SK-N-DZ (cell line): ENCODE measurements around the gene ELOVL5. TPM values are rescaled to one million over a fixed set of nuclear protein-coding genes. Genes with fewer than 3 reads are reported as not detected.
"Not testable (repeated sequence)": the region's sequence is repeated elsewhere in the genome, so short reads cannot be mapped to it uniquely, and the experiment has no call there.

Experiments used
- DNase-seq: peaks from one replicate; pipeline ENCODE4 v3.0.0-alpha.2; 2015; ENCODE audit warnings: low spot score
- polyA plus RNA-seq, 2 experiments: library from polyadenylated mRNA; depleted of rRNA; stranded (reverse); fragments of >200 nt; gene quantifications; 2 replicates each; pipeline ENCODE4 v1.2.3, GENCODE V29; 2014

ELOVL5 gene, protein sequence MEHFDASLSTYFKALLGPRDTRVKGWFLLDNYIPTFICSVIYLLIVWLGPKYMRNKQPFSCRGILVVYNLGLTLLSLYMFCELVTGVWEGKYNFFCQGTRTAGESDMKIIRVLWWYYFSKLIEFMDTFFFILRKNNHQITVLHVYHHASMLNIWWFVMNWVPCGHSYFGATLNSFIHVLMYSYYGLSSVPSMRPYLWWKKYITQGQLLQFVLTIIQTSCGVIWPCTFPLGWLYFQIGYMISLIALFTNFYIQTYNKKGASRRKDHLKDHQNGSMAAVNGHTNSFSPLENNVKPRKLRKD
- polyA plus RNA-seq (2014; cell fraction: cytosol; rRNA removed) = 71.9 and 82.3 TPM in 2 replicates
- polyA plus RNA-seq (2014; cell fraction: nucleus; rRNA removed) = 126 and 134 TPM in 2 replicates

DNA sequence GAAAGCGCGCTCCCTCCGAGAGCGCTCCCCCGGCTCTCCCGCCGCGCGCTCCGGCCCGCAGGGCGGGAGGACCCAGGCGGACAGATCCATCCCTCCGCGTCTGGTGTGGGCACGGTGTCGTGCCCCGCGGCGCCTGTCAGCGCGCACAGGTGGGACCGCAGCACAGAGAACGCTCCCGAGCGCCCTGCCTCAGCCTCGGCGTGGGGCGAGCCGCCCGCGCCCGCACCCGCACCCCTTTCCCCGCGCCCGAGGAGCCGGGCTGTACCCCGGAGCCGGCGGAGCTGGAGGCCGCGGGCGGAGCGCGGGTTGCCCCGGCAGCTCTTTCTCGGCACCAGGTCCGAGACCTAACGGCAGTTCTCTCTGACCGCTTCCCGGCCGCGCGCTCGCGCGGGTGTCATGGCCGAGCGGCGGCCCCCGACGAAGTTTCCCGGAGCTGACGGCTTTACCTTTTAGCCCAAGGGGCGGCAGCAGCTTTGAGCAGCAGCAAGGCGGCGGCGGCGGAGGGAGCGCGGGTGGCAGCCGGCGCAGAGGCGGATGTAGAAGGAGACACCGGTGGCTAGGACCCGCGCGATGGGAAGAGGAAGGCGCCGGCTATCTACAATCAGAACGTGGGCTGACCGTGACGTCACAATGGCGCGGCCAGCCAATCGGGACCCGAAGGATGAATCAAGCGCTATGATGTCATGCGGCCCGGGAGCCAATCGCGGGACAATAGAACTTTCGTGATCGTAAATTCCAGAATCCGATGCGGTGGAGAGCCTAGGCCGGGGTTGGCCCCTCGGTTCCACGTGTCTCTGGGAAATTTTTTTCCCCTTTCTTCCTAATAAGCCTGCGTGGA is at the start of gene ELOVL5:
ELOVL5 (minus strand) TSS at position 580 of the 838 bp plus-strand sequence. CDS start 53,251 bp downstream, outside the sequence.
- peak; percentile 98 for DNase-seq

DNA sequence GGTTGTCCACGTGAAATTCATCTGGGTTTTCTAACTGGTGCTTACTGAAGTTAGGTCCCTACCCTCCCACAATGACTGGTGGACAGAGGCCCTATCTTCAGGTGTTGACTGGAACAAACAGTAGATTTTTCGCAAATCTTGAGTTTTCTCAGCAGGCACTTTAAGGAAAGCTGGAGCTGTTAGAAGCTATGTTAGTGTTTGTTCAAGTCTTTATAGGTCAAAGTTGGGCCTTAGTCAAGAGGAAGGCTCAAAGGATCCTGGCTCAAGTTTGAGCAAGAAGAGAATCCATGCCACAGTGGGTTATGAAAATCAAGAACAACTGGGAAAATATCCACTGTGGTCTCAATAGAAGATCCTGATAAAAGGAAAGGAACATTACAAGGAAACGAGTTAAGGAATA is 48.5 kb upstream of the ELOVL5 start:
- no peak for DNase-seq

DNA sequence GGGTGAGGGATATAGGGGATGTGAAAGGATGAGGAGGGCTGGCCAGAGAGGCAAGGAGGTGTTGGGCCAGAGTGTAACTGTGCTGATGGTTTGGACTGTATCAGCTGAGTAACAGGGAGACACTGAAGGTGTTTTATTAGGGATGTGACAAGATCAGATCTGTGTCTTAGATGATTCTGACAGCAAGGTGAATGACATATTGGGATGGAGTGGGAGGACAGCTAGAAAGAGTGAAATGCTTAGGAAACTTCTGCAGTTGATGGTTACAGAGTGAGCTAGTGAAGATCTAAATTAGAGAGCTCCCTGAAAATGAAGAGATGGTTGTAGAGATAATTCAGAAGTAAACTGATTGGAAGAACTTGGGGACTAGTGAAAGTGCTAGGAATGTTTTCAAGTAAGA is 47.2 kb upstream of the ELOVL5 start:
- DNase-seq = no peak

DNA sequence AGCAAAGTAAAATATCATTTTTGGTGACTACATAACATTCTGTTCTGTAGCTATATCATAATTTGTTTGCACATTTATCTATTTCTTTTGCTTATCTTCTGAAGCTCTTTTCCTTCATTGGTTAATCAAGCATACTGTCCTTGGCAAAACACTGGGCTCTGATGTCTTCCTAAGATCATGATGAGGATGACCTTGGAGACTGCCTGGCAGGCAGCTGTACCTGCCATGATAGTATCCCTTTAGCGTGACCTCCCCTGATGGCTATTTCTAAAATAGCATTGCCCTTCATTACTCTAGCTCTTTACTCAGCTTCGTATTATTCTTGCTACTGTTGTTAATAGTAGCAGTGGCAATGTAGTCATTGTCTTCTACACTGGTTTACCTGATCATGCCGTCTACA is 46.0 kb upstream of the ELOVL5 start:
- no peak for DNase-seq

DNA sequence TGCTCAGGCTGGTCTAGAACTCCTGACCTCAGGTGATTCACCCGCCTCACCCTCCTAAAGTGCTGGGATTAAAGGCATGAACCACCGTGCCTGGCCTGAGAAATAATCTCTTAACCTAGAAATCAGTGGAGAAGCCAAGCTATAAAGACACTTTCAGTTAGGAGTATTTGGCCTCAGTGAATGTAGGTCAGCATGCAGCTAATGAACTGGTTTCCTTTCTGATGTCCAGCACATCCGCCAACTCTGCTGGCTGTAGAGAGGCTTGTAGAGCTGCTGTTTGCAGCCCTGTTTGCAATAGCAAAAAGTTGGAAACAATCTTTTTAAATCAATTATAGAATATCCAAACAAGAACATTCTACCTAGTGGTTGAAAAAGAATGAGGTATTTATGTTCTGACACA is 42.4 kb upstream of the ELOVL5 start:
- no peak for DNase-seq

DNA sequence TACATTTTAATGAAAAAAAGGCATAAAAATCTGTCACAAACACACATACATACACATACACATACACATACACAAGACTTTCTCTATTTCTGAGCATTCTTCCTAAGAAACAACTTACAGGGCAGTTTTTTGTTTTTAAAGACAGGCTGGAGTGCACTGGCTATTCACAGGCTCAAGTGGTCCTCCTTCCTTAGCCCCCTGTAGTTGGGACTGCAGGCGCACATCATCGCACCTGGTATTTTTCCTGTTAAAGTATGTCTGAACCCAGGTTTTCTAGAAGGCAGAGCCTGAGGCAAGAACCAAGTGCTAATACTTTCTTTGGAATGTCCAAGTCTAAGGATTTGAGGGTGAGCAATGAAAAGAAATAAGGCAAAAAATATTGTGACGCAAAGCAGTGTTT is 41.3 kb upstream of the ELOVL5 start:
- DNase-seq = no peak

DNA sequence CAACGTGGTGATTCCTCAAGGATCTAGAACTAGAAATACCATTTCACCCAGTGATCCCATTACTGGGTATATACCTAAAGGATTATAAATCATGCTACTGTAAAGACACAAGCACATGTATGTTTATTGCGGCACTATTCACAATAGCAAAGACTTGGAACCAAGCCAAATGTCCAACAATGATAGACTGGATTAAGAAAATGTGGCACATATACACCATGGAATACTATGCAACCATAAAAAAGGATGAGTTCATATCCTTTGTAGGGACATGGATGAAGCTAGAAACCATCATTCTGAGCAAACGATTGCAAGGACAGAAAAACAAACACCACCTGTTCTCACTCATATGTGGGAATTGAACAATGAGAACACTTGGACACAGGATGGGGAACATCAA is 39.9 kb upstream of the ELOVL5 start:
- not testable (repeated sequence) for DNase-seq

DNA sequence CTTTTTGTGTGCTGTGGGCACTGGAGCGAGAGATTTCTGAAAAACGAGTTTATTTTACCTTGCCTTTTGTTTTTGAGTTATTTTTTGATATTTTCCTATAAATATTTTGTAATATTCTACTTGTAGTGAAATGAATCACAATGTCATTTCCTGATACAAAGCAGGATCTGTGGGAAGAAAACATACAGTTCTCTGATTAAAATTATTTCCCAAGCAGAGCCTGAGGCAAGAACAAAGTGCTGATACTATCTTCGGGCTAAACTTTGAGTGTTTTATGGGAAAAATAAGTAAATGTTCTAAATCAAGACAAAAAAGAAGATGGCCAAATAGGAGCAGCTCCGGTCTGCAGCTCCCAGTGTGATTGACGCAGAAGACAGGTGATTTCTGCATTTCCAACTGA is 33.7 kb upstream of the ELOVL5 start:
- no peak for DNase-seq

DNA sequence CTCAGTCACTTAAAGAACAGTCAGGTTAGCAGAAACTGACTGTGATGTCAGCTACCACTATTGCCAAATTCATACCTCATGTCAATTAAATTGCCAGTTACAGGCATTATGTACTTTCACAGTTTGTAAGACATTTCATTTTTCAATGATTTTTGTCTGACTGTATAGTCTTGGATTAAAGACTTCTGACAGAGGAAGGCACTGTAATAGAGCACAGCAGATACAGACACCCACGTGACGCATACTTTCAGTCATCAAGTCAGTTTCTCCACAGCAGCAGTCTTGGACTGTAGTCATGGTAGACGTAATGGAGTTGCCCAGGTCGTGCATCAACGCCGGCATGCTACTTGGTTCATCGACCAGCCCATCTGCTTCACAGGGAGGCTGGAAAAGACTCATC is 29.5 kb upstream of the ELOVL5 start:
- no peak for DNase-seq

DNA sequence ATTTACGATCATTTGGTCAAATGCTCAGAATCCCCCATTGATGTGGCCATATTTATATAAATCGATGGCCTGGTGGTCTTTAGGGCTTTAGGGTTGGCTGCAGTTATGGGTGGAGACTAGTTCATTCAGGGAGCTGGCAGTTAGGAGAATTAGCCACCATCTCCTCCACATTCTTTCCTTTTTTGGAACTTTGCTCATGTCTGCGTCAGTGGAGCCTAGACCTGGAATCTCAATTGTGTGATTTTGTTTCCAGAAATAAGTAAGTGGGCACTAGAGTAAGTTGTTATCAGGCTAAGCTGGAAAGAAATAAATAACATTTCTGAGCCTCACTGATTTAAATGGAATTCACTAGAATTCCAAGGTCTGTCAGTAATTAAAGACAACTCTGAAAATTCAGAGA is 29.0 kb upstream of the ELOVL5 start:
- DNase-seq = no peak

DNA sequence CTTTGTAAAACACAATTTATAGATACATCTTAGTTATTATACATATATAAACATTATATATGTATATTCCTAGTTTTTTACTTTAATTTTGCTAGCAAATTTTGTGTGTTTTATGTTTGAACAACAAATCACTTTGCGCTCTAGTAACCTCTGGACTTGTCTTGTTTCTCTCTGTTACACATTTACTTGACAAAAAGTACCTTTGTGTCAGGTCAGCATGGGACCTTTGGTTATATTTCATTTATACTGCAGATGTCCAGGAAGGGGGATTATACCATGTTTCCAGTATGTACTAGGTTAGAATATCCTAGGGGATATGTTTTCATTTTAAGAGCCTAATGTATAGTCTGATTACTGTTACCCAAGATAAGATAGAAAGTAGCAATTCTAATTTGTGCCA is 28.5 kb upstream of the ELOVL5 start:
- DNase-seq = no peak

DNA sequence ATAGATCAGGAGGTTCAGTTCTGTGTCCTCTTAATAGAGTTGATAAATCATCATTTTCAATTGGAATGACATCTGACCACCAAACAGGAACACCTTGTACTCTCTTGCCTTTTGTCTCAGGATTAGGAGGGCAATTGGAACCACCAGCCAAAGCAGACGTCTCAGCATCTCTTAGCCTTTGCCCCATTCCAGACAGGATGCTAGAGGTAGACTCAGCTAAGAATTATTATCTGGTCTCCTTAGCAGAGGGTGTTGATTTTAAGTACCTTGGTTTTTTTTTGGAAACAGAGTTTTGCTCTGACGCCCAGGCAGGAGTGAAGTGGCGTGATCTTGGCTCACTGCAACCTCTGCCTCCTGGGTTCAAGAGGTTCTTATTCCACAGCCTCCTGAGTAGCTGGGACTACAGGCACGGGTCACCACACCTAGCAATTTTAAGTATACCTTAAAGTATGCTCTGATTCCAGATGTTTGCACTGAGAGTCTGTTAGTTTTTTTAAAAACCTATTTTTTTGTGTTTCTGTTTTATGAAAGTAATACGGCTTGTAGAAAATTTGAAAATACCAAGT is 28.0 kb upstream of the ELOVL5 start:
- DNase-seq = no peak

DNA sequence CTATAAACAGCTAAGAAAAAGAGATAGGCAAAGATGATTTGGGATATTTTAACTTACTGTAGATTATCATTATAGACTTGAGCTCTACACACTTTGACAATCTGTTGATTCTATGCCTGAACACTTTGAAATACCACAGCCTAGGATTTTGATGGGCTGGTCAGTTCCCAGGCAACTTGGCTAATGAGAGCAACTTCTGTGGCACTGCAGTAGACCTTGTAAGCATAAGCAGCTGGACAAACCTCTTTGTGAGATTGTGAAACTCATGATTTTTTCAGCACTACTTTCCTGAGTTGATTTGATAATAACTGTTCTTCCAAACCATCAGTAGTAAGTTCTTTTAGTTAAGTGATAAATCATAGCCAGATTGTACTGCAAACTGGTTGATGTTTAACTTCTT is 27.1 kb upstream of the ELOVL5 start:
- no peak for DNase-seq

DNA sequence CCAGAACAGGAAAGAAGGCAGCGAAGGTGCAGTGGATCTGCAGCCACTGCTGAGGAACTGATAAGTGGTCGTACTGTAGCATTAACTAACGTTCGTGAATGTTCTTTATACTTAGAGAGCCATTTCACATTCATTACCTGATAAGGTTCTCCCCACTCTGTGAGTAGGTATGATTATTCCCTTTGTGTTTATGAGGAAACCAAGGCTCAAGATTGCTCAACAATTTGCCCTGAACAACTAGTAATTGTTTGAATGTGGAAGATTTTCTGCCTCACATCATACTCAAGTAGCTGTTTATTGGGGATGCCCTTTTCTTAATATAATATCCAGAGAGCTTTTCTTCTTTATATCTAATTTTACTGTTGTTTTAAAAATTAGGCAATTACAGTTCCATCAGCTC is 24.9 kb upstream of the ELOVL5 start:
- DNase-seq = no peak

DNA sequence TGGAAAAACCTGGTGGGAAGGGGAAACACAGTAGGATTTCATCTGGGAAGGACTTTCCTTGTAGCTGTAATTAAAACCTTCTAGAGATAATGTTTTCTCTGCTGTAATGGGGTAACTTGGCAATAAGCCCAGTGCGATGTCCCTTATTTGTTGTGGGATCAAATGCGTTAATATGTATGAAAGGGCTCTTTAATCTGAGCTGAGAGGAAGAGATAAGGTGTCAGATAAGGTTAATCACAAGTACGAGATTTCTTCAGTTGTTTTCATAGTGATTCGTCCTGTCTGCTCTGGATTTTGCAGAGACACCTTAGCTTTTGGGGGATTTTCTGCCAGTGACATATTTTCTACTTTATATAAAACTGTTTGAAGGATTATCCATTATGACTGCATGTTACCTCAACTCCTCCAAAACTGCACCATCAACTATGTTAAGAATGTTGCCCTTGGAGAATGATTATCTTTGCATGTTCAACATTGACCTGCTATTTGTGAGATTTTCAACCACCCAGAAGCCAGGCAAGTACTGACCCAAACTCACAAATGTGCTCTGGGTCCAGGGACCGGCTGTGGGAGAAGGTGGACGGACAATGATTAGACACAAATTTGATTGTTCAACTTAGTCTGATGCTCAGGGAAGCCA is 21.2 kb upstream of the ELOVL5 start:
- DNase-seq = no peak

DNA sequence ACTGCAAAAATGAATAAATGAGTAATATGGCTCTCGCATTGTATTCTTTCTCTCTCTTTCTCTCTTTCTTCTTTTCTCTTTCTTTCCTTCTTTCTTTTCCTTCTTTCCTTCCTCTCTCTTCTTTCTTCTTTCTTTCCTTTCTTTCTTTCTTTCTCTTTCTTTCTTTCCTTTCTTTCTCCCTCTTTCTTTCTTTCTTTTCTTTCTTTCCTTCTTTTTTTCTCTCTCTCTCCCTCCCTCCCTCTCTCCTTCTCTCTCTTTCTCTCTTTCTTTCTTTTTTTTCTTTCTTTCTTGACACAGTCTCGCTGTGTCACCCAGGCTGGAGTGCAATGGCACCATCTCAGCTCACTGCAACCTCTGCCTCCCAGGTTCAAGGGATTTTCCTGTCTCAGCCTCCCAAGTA is 20.3 kb upstream of the ELOVL5 start:
- no peak for DNase-seq

DNA sequence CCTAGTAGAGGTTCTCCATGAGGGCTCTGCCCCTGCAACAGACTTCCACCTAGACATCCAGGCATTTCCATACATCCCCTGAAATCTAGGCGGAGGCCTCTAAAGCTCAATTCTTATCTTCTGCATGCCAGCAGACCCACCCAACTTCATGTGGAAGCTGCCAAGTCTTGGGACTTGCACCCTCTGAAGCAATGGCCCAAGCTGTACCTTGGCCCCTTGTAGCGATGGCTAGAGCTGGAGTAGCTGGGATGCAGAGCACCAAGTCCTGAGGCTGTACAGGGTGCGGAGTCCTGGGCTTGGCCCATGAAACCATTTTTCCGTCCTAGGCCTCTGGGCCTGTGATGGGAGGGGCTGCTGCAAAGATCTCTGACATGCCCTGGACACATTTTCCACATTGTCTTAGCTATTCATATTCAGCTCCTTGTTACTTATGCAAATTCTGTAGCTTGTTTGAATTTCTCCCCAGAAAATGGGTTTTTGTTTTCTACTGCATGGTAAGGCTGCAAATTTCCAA is 17.4 kb upstream of the ELOVL5 start:
- DNase-seq = no peak

DNA sequence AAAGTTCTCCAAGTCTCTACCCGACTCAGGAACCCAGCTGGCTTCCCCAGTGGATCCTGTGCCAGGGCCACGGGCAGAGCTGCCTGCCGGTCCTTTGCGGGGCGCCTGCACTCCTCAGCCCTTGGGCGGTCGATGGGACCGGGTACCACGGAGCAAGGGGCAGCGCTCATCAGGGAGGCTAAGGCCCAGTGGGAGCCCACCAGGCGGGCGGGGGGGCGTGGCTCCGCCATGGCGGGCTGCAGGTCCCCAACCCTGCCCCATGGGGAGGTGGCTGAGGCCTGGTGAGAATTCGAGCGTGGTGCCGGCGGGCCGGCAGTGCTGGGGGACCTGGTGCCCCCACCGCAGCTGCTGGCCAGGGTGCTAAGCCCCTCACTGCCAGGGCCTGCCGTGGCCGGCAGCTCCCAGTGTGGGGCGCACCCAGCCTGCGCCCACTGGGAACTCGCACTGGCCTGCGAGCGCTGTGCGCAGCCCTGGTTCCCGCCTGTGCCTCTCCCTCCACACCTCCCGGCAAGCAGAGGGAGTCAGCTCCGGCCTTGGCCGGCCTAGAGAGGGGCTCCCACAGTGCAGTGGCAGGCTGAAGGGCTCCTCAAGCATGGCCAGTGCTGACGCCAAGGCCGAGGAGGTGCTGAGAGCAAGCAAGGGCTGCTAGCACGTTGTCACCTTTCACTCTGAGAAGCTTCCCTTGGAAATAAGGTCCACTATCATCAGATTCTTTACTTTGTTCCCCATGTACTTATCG is 14.8 kb upstream of the ELOVL5 start:
- no peak for DNase-seq

DNA sequence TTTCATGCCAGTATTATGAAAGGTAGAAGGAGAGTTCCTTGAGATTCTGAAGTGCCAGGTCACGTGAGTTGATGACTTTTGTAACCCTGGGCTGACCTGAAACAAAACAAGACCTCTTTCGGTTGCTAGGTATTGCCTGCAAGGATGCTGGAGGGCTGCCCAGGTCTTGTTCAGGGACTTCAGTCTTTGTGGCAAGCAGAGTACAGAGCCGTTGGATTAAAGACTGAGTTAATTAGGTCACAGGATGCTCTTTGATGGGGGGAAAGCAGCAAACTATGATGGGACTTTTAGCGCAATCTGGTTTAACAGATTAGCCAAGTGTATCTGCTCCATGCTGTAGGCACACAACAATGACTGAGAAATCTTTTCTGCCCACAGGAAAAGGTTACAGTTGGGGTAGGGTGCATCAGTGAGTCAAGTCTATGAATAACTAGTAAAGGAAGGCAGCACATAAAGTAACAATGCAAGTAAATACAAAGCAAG is 12.8 kb upstream of the ELOVL5 start:
- DNase-seq = no peak

DNA sequence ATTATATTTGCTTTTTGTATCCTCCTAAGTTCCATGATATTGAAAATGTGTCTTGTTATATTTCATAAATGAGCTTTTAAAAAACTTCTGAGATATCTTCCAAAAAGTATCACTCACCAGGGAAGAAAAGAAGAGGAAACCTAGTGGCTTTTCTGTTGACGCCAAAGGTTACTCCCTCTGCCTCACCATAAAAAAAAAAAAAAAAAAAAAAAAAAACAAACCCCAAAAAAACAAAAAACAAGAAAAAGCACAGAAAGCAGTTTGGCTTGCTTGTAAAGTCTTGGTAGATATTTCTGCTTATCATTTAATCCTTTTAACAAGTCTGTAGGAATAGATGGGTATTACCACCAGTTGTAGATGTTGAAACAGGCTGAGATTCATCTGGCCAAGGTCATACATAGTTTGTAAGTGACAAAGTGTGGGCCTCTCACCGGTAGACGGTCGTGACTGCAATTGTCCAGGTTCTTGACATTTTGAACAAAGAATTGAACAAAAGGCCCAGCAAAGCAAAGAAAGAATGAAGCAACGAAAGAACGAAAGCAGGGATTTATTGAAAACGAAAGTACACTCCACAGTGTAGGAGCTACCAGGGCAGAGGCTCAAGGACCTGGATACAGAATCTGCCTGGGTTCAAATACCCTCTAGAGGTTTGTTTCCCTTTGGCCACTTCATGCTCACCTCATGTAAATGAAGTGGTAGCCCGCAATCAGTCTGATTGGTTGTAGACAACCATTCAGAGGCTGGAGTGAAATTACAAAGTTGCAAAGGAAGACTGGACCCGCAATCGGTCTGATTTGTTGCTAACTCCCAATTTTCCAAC is 11.6 kb upstream of the ELOVL5 start:
- DNase-seq = no peak
